OCI-LY3 (cell line): ENCODE measurements around the gene BRSK2.

ENCODE experiments used
- H2AFZ ChIP-seq: fragments of 200-600, 300-600 bp; shearing (Covaris generic); 2 replicates; pipeline ENCODE4 v1.6.0; 2014; ENCODE audit warnings: antibody characterized with exemption, low read depth, low read length
- H3K27ac ChIP-seq: fragments of 200-600, 300-600 bp; sonication (generic); 2 replicates; pipeline ENCODE4 v1.5.1; 2014; ENCODE audit warnings: mild to moderate bottlenecking, low read length, moderate library complexity, mixed read lengths
- H3K27me3 ChIP-seq: fragments of 200-600, 300-600 bp; sonication (generic); 2 replicates; pipeline ENCODE4 v1.6.1; 2014; ENCODE audit warnings: low read depth, low read length, mixed read lengths
- H3K36me3 ChIP-seq: fragments of 200-600, 300-600 bp; sonication (generic); replicated peaks from 2 replicates; pipeline ENCODE3; 2014; ENCODE audit warnings: low read depth, low read length, mixed read lengths
- H3K4me1 ChIP-seq: fragments of 300-600, 200-600 bp; sonication (generic); 2 replicates; pipeline ENCODE4 v1.6.1; 2014; ENCODE audit warnings: low read length, mixed read lengths
- H3K4me2 ChIP-seq: fragments of 200-600, 300-600 bp; sonication (generic); 2 replicates; pipeline ENCODE4 v1.6.1; 2014; ENCODE audit warnings: low read length, mixed read lengths
- H3K4me3 ChIP-seq: fragments of 300-600, 200-600 bp; sonication (generic); 2 replicates; pipeline ENCODE4 v1.5.1; 2014; ENCODE audit warnings: antibody characterized with exemption, mild to moderate bottlenecking, low read length, moderate library complexity
- H3K79me2 ChIP-seq: fragments of 300-600, 200-600 bp; shearing (Covaris generic); 2 replicates; pipeline ENCODE4 v1.6.1; 2014; ENCODE audit warnings: mild to moderate bottlenecking, low read length, mixed read lengths
- H3K9ac ChIP-seq: fragments of 300-600, 200-600 bp; shearing (Covaris generic); 2 replicates; pipeline ENCODE4 v1.6.0; 2014; ENCODE audit warnings: mild to moderate bottlenecking, low read length, moderate library complexity
- H3K9me3 ChIP-seq: fragments of 200-600, 300-600 bp; shearing (Covaris generic); 2 replicates; pipeline ENCODE4 v1.6.1; 2014; ENCODE audit warnings: low read length, mixed read lengths; ENCODE audit not compliant: insufficient read depth
- H4K20me1 ChIP-seq: fragments of 200-600, 300-600 bp; sonication (generic); 2 replicates; pipeline ENCODE4 v1.6.1; 2016; ENCODE audit warnings: low read length, mixed read lengths; ENCODE audit not compliant: insufficient read depth
- EZH2phosphoT487 ChIP-seq: fragments of 200-600 bp; shearing (Covaris generic); IDR thresholded peaks from 2 replicates; pipeline ENCODE4 v1.6.1; 2018; ENCODE audit warnings: antibody characterized with exemption, mixed run types, low read depth
- TF ChIP-seq, protein P1 (sequence below): fragments of 200-600, 300-600 bp; sonication (generic); IDR thresholded peaks from 2 replicates; pipeline ENCODE4 v1.5.1; 2014; ENCODE audit warnings: antibody characterized with exemption, low read length, low read depth

BRSK2 gene

DNA sequence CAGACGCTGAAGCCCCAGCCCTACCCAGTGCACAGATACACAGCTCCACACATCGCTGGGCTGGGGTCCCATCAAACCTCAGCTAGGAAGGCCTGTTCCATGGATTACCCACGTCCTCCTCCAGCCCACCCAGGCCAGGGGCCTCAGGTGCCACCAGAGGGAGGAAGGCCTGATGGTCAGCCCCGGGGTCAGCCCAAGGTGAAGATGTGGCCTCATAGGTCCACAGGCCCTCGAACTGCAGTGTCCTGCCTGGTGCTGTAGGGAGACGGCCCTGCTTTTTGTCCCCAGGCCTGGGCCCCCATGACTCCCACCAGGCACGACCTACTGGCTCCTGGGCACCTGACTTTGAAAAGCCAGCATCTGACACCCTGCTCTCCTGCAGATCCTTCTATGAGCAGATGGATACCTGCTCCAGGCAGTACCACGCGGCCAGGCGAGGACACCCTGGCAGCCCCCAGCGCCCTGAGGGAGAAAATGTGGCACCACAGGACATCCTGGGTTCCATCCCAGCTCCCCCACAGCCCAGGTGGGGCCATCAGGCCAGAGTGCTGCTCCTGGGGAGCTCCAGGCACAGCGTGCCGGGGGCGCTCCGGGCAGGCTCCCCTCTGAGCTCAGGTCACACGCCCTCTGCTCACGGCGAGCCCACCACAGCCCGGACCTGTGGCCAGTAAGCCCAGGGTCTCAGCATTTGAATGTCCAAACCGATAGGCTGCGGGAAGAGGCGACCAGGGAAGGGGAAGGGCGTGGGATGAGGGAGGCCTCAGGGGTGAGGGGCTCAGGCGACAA, 112.6 kb downstream of the BRSK2 start:
- Histone ChIP-seq H3K9me3 (no peaks in the 10 kb centered on the region), H3K4me3 (no peak overlapping the region), H3K4me2 (no peak overlapping the region), H3K36me3 (peaks cover 10% of the 10 kb centered on the region), H3K27me3 (no peaks in the 10 kb centered on the region), H4K20me1 (peaks cover 80% of the 10 kb centered on the region), H3K79me2 (peaks cover 34% of the 10 kb centered on the region), H3K27ac (no peak overlapping the region), H3K9ac (no peak overlapping the region), H2AFZ (no peak overlapping the region), H3K4me1 (peaks cover 12% of the 10 kb centered on the region)
- TF ChIP-seq, protein P1, sequence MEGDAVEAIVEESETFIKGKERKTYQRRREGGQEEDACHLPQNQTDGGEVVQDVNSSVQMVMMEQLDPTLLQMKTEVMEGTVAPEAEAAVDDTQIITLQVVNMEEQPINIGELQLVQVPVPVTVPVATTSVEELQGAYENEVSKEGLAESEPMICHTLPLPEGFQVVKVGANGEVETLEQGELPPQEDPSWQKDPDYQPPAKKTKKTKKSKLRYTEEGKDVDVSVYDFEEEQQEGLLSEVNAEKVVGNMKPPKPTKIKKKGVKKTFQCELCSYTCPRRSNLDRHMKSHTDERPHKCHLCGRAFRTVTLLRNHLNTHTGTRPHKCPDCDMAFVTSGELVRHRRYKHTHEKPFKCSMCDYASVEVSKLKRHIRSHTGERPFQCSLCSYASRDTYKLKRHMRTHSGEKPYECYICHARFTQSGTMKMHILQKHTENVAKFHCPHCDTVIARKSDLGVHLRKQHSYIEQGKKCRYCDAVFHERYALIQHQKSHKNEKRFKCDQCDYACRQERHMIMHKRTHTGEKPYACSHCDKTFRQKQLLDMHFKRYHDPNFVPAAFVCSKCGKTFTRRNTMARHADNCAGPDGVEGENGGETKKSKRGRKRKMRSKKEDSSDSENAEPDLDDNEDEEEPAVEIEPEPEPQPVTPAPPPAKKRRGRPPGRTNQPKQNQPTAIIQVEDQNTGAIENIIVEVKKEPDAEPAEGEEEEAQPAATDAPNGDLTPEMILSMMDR = no peak
- no peak for TF ChIP-seq EZH2phosphoT487

DNA sequence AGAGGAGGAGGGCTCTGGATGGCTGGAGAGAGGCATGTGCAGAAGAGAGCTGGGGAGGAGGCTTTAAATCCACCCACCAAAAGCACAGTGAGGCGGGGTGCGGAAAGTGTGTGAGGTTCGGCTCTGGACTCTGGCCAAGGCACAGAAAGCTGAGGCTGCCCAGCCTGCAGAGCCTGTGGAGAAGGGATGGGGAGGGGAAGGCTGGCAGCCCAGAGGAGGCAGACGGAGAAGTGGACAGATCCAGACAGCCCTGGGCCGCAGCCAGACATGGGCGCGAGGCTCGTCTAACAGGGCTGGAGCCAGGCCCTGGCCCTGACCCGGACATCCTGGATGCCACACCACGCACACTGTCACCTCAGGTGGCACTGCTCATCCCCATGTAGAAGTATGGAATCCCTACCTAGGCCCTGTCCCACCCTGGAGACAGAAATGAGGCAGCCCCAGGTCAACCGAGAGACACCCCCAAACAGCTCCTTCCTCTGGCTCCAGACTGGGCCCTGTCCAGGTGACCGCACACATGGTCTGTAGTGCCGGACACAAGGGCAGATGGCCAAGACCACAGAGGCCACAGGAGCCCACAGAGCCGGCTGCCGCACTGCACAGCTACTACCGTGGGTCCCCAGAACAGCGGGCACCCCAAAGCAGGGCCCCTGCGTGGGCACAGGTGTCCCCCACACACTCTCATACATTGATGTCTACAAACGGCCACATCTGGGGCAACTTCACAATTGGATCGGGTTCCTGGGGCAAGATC, 113.4 kb downstream of the BRSK2 start:
- peaks cover 27% of the 10 kb centered on the region for H3K79me2 ChIP-seq
- no peak overlapping the region for H3K4me2 ChIP-seq

DNA sequence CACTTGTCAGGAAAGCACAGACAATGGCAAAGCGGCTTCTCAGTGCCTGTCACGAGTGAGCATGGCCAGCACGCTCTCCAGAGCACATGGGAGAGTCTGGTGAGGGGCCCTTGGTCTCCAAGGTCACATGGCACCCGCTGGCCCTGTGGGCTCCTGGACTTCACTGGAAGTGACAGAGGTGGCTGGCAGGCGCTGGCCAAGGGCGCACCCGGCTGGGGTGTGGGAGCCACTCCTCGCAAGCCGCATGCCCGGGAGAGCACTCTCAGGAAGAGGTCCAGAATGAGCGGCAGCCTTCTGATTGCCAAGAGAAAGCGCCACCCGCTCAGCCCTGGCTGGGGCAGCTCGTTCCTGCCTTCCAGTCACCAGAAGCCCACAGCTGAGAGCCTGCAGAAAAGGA, 114.0 kb downstream of the BRSK2 start:
- H3K4me2 ChIP-seq = no peak overlapping the region
- H3K27ac ChIP-seq = no peak overlapping the region
- H3K4me3 ChIP-seq = no peak overlapping the region
- no peaks in the 10 kb centered on the region for H3K4me1 ChIP-seq
- H2AFZ ChIP-seq = no peak overlapping the region
- no peaks in the 10 kb centered on the region for H3K27me3 ChIP-seq
- H3K9ac ChIP-seq = no peak overlapping the region
- no peaks in the 10 kb centered on the region for H3K9me3 ChIP-seq
- peaks cover 77% of the 10 kb centered on the region for H4K20me1 ChIP-seq
- TF ChIP-seq, protein P1 = no peak
- no peak for TF ChIP-seq EZH2phosphoT487
- H3K36me3 ChIP-seq = peaks cover 6% of the 10 kb centered on the region
- peaks cover 22% of the 10 kb centered on the region for H3K79me2 ChIP-seq

More for the DNA sequence above, 113.4 kb downstream of the BRSK2 start:
- no peaks in the 10 kb centered on the region for H3K27me3 ChIP-seq
- H2AFZ ChIP-seq = no peak overlapping the region
- peaks cover 79% of the 10 kb centered on the region for H4K20me1 ChIP-seq
- TF ChIP-seq EZH2phosphoT487 = no peak
- TF ChIP-seq, protein P1 = no peak
- H3K4me3 ChIP-seq = no peak overlapping the region
- no peak overlapping the region for H3K27ac ChIP-seq
- peaks cover 10% of the 10 kb centered on the region for H3K36me3 ChIP-seq
- no peaks in the 10 kb centered on the region for H3K9me3 ChIP-seq
- H3K4me1 ChIP-seq = peaks cover 5% of the 10 kb centered on the region
- no peak overlapping the region for H3K9ac ChIP-seq

DNA sequence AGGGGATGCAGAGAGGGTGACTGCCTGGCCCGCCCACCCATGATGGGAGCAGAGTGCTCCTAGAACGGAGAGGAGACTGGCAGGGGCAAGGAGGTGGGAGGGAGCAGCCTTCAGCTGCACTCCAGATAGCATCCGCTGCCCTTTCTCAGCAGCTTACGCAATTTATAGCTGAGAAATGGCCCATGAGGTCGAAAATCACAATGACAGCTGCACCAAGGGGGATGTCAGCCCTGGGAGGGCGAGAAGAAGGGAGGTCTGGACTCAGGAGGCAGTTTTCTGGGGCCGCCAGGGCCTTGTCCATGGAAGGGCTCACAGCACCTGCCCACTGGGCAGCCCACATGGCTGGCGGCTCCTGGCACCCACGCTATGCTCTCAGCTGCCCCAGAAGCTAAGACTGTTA, 114.4 kb downstream of the BRSK2 start:
- peaks cover 18% of the 10 kb centered on the region for H3K79me2 ChIP-seq
- H3K4me2 ChIP-seq = no peak overlapping the region
- no peaks in the 10 kb centered on the region for H3K27me3 ChIP-seq
- H3K9ac ChIP-seq = no peak overlapping the region
- H2AFZ ChIP-seq = no peak overlapping the region
- H3K9me3 ChIP-seq = no peaks in the 10 kb centered on the region
- peaks cover 77% of the 10 kb centered on the region for H4K20me1 ChIP-seq
- TF ChIP-seq EZH2phosphoT487 = no peak
- TF ChIP-seq, protein P1 = no peak
- H3K27ac ChIP-seq = no peak overlapping the region
- H3K36me3 ChIP-seq = peaks cover 6% of the 10 kb centered on the region
- H3K4me1 ChIP-seq = no peaks in the 10 kb centered on the region
- no peak overlapping the region for H3K4me3 ChIP-seq
